Measurements from ENCODE around the gene CNTNAP4.

GRCh38 chr16:76237471-76237870 lies 39.7 kb upstream of the CNTNAP4 start:
- TF ChIP-seq ARNTL (CRISPR knock-in tag; IDR thresholded peaks at IDR 0.05; ENCODE audit: borderline replicate concordance, low read depth) (no peak), TCF4 (CRISPR knock-in tag; IDR thresholded peaks at IDR 0.05; ENCODE audit: borderline replicate concordance) (no peak), PATZ1 (CRISPR knock-in tag; IDR thresholded peaks at IDR 0.05; ENCODE audit: borderline replicate concordance) (no peak), ZFP30 (CRISPR knock-in tag; IDR thresholded peaks at IDR 0.05) (no peak), CREB5 (CRISPR knock-in tag; IDR thresholded peaks at IDR 0.05; ENCODE audit: low read depth) (no peak), GLIS3 (CRISPR knock-in tag; IDR thresholded peaks at IDR 0.05) (no peak), RARB (CRISPR knock-in tag; IDR thresholded peaks at IDR 0.05) (no peak), ZNF8 (CRISPR knock-in tag; IDR thresholded peaks at IDR 0.05) (no peak)

Data from SK-N-SH treated with all-trans-retinoic acid at 6 μM for 48 hours (cell line).